ENCODE results near the gene TRIM17.

The TRIM17 gene

GRCh38 chr1:228366062-228366865, 50.4 kb downstream of the TRIM17 start:
- DNase-seq, result no peak

GRCh38 chr1:228365271-228366061, 51.2 kb downstream of the TRIM17 start:
- DNase-seq, result no peak

- no peak for DNase-seq
These were observed 51.9 kb downstream of the TRIM17 start for GRCh38 chr1:228364706-228365213.

DNA sequence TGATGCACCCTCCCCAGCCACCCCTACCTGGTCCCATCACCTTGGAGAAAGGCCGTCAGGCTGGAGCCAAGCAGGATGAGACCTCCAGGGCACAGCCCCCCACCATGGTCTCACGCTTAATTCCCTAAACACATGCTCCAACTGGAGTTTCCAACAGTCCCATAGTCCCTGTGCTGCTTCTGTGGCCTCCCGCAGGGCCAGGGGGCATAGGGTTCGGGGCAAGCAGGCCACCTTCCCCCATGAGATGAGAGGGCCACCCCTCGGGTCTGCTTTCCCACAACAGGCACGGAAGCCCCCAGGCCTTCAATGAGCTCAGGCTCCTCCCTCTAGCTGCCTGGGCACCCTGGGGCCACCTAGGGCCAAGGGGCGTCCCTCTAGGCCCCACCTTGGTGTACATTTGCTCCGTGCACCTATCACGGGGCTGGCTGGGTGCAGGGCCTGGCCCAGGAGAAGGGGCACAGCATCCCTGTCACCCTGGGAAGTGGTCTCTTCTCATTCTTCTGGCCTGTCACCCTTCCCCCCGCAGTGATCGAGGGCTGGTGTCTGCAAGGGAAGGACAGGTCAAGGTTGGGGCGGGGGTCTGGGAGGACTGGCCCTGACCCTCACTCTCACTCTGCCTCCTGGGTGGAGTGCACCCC, 52.5 kb downstream of the TRIM17 start:
- DNase-seq, result no peak

- no peak for DNase-seq
These were observed 53.0 kb downstream of the TRIM17 start for GRCh38 chr1:228363686-228364067.

GRCh38 chr1:228362884-228363450, 53.7 kb downstream of the TRIM17 start:
- DNase-seq, result no peak

GRCh38 chr1:228362141-228362883, 54.3 kb downstream of the TRIM17 start:
- DNase-seq, result no peak

DNA sequence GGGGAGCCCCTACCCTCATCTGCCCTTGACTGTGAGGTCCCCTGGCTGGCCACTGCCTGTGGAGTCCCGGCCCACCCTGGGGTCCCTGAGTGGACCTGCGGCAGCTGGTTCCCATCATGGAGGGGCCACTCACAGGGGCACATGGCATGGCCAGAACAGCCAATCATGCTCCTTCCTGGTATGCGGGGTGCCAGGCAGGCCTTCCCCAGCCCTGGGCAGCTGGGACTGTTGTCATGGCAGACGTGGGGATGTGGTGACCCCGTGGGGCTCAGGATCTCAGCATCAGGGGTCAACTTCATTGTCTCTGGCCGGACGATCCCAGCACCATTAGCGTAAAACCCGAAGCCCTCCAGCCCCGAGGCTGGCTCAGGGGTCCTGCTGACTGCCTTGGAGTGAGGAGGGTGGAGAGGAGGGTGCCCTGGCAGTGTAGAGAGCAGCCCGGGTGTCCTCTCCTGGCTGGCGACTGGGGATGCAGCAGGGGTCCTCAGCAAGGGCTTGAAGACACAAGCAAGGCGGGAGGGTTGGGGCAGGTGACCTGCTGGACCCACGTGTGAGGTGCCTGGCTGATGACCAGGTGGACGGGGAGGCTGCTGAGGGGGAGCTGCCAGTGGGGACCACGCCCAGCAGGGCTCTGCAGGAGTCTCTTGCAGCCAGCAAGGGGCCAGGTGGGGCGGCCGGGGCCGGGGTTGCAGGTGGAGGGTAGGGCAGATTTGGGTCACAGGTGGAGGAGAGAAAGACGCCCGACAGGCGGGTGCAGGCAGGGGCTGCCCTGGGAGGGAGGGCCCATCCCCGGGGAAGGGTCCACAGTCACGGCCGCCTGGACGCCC, 55.1 kb downstream of the TRIM17 start:
- DNase-seq, result no peak

DNA sequence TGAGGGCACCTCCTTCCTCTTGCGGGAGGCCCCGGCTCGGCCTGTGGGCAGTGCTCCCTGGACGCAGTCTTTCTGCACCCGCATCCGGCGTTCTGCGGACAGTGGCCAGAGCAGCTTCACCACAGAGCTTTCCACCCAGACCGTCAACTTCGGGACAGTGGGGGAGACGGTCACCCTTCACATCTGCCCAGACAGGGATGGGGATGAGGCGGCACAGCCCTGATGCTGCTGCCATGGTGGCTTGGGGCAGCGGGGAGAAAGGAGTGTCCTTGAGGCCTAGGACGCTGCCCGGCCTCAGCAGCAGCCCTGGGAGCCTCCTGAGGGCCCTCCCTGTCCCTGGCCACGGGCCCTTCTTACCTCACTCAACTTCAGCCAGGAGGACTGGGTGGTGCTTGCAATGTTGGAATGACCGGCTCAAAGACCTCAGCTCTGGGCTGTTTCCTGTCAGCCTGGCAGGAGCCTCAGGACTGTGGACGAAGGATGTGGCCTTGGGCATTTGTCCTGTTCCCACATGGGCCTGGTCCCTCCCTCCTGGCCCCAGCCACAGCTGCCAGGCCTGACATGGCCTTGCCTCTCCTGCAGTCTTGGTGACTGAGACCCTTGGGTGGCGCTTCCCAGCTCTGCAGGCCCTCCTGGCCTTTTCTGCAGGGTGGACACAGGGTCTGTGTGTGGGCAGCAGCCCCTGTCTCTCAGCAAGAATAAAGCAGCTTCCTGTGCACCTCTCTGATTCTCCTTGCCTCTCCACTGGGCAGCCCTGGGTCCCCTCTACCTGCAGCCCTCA, 55.9 kb downstream of the TRIM17 start:
- no peak for DNase-seq

DNA sequence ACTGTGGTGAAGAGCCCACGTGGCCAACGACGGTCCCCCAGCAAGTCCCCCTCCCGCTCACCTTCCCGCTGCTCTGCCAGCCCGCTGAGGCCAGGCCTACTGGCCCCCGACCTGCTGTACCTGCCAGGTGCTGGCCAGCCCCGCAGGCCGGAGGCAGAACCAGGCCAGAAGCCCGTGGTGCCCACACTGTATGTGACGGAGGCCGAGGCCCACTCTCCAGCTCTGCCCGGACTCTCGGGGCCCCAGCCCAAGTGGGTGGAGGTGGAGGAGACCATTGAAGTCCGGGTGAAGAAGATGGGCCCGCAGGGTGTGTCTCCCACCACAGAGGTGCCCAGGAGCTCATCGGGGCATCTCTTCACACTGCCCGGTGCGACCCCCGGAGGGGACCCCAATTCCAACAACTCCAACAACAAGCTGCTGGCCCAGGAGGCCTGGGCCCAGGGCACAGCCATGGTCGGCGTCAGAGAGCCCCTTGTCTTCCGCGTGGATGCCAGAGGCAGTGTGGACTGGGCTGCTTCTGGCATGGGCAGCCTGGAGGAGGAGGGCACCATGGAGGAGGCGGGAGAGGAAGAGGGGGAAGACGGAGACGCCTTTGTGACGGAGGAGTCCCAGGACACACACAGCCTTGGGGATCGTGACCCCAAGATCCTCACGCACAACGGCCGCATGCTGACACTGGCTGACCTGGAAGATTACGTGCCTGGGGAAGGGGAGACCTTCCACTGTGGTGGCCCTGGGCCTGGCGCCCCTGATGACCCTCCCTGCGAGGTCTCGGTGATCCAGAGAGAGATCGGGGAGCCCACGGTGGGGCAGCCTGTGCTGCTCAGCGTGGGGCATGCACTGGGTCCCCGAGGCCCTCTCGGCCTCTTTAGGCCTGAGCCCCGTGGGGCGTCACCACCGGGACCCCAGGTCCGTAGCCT, 56.8 kb downstream of the TRIM17 start:
- no peak for DNase-seq

DNA sequence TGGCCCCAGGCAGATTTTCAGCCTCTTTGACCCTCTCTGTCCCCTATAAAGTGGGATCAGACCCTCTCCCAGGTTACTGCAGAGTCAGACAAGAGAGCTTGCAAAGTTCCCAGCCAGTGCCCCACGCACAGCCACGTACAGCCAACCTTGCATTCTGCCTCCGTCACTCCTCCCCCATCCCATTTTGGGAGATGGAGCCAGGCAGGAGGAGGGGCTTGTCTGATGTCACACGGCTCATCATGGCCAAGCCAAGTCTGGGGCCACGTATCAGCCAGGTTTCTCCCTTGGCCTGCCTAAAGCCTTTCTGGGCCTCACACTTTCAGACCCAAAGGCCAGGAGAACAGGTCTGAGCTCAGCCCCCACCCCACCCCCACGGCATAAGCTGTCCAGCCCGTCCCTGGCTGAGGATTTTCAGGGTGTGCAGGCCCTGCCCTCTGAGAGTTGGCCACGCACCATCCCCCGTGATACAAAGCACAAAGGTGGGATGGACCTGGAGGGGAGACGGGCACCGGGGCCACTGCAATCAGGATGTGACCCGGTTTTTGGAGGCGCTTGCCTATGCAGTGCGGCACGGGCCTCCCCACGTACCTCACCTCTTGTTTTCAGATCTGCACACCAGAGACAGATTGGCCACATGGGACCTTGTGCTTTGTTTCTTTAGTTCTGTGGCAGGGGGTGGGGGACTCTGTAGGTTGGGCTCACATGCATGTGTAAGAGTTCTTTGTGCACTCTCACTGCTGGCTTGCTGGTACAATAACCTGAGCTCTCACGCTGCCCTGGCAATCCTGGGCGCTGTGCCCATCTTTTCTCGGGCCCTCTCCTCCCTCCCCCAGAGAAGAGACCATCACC, 57.7 kb downstream of the TRIM17 start:
- DNase-seq, result no peak

- no peak for DNase-seq
These were observed 58.5 kb downstream of the TRIM17 start for GRCh38 chr1:228358039-228358763.
